ENCODE results near the gene DPH2. TPM values are rescaled to one million over a fixed set of nuclear protein-coding genes. Genes with fewer than 3 reads are reported as not detected.

Gene DPH2
- total RNA-seq, 1 experiment from 2014 or later = 33.9 TPM

Other genes with a start within 250 kb of the DPH2 start
- 4.0 and 4.4 TPM in 2 replicates for gene ARTN, start 36.2 kb upstream of the DPH2 start, total RNA-seq (2014; rRNA removed; shearing (Covaris generic))
- 15.3 and 26.5 TPM in 2 replicates for gene IPO13, start 23.1 kb upstream of the DPH2 start, total RNA-seq (2014; rRNA removed; shearing (Covaris generic))
- 242 and 249 TPM in 2 replicates for gene ATP6V0B, start 5.0 kb downstream of the DPH2 start, total RNA-seq (2014; rRNA removed; shearing (Covaris generic))
- gene B4GALT2, start 9.2 kb downstream of the DPH2 start, total RNA-seq (2014; rRNA removed; shearing (Covaris generic)) = 99.4 and 111 TPM in 2 replicates
- 10.6 and 11.1 TPM in 2 replicates for gene CCDC24, start 21.6 kb downstream of the DPH2 start, total RNA-seq (2014; rRNA removed; shearing (Covaris generic))
- 2.1 and 5.1 TPM in 2 replicates for gene SLC6A9, start 61.5 kb downstream of the DPH2 start, total RNA-seq (2014; rRNA removed; shearing (Covaris generic))
- gene KLF17, start 148.8 kb downstream of the DPH2 start, total RNA-seq (2014; rRNA removed; shearing (Covaris generic)) = 0.37 and 0.64 TPM in 2 replicates
- not detected in 2 replicates for gene KLF18, start 171.6 kb downstream of the DPH2 start, total RNA-seq (2014; rRNA removed; shearing (Covaris generic))
- gene DMAP1, start 243.5 kb downstream of the DPH2 start, total RNA-seq (2014; rRNA removed; shearing (Covaris generic)) = 13.7 and 29.3 TPM in 2 replicates